GM21360 (cell line): ENCODE measurements around the gene KIAA1671.

Experiments used
- ATAC-seq: cut with Tn5 transposase; IDR thresholded peaks from one replicate; pipeline ENCODE4 v1.9.1; 2021; ENCODE audit warnings: mild to moderate bottlenecking, moderate library complexity; ENCODE audit not compliant: unreplicated experiment

Gene KIAA1671

GRCh38 chr22:24950272-24950902 lies 2.1 kb upstream of the KIAA1671 start:
- no peak for ATAC-seq

- ATAC-seq, result no peak
Measured at GRCh38 chr22:24952837-24953383, 394 bp downstream of the KIAA1671 start.

- no peak for ATAC-seq
Measured at GRCh38 chr22:24953384-24954113, 1.0 kb downstream of the KIAA1671 start.

GRCh38 chr22:24954114-24954463 lies 1.6 kb downstream of the KIAA1671 start:
- ATAC-seq, result no peak

- ATAC-seq, result no peak
Measured at GRCh38 chr22:24954856-24955255, 2.3 kb downstream of the KIAA1671 start.

GRCh38 chr22:24957043-24957442 lies 4.5 kb downstream of the KIAA1671 start:
- ATAC-seq, result no peak

GRCh38 chr22:24961217-24961844 lies 8.8 kb downstream of the KIAA1671 start:
- no peak for ATAC-seq

GRCh38 chr22:24962094-24962493 lies 9.6 kb downstream of the KIAA1671 start:
- no peak for ATAC-seq

GRCh38 chr22:24962835-24963234 lies 10.3 kb downstream of the KIAA1671 start:
- ATAC-seq, result no peak

GRCh38 chr22:24964441-24964840 lies 11.9 kb downstream of the KIAA1671 start:
- ATAC-seq, result no peak

- ATAC-seq, result no peak
Measured at GRCh38 chr22:24965822-24966626, 13.5 kb downstream of the KIAA1671 start.

GRCh38 chr22:24968066-24968561 lies 15.6 kb downstream of the KIAA1671 start:
- no peak for ATAC-seq

- ATAC-seq, result no peak
Measured at GRCh38 chr22:24969560-24970301, 17.2 kb downstream of the KIAA1671 start.

- no peak for ATAC-seq
Measured at GRCh38 chr22:24972369-24972768, 19.9 kb downstream of the KIAA1671 start.

GRCh38 chr22:24973872-24974271 lies 21.4 kb downstream of the KIAA1671 start:
- no peak for ATAC-seq

- ATAC-seq, result no peak
Measured at GRCh38 chr22:24975125-24975640, 22.7 kb downstream of the KIAA1671 start.

GRCh38 chr22:24975813-24976341 lies 23.4 kb downstream of the KIAA1671 start:
- ATAC-seq, result no peak

GRCh38 chr22:24976442-24977218 lies 24.1 kb downstream of the KIAA1671 start:
- no peak for ATAC-seq
